GM12878 (cell line): ENCODE data around the gene HADHA. TPM values are rescaled to one million over a fixed set of nuclear protein-coding genes. Genes with fewer than 3 reads are reported as not detected.

Experiments used
- BMI1 ChIP-seq: fragments of 450-650 bp; IDR thresholded peaks from 2 replicates; pipeline ENCODE4 v1.6.1; 2016; ENCODE audit warnings: mild to moderate bottlenecking, moderate library complexity, borderline replicate concordance
- CEBPZ ChIP-seq: fragments of 150-350 bp; IDR thresholded peaks from 2 replicates; pipeline ENCODE4 v1.6.1; 2016; ENCODE audit warnings: low read depth, low read length
- CREB1 ChIP-seq: IDR thresholded peaks from 2 replicates; pipeline ENCODE4 v1.6.1; 2012; ENCODE audit warnings: low read depth, mild to moderate bottlenecking, inconsistent platforms
- CREM ChIP-seq: IDR thresholded peaks from 2 replicates; pipeline ENCODE4 v1.6.1; 2014; ENCODE audit warnings: antibody characterized with exemption, low read depth
- MEF2A ChIP-seq: IDR thresholded peaks from 2 replicates; pipeline ENCODE4 v1.6.1; 2011; ENCODE audit warnings: low read depth, mild to moderate bottlenecking, low read length, moderate library complexity; ENCODE audit not compliant: insufficient read depth
- NBN ChIP-seq: fragments of 450-650 bp; IDR thresholded peaks from 2 replicates; pipeline ENCODE4 v1.6.1; 2016
- RB1 ChIP-seq: fragments of 450-650 bp; formaldehyde crosslinking; IDR thresholded peaks from 2 replicates; pipeline ENCODE4 v1.6.1; 2017; ENCODE audit warnings: mild to moderate bottlenecking, borderline replicate concordance
- TCF7 ChIP-seq: IDR thresholded peaks from 2 replicates; pipeline ENCODE4 v1.6.1; 2014; ENCODE audit warnings: antibody characterized with exemption, borderline replicate concordance
- WRNIP1 ChIP-seq: IDR thresholded peaks from 2 replicates; pipeline ENCODE4 v1.6.1; 2011; ENCODE audit warnings: low read depth, low read length, improper control_type of control experiment, borderline replicate concordance
- ZBTB11 ChIP-seq: fragments of 450-650 bp; formaldehyde crosslinking; IDR thresholded peaks from 2 replicates; pipeline ENCODE4 v1.5.0; 2022; ENCODE audit warnings: mild to moderate bottlenecking, missing genetic modification characterization
- ZNF217 ChIP-seq: fragments of 450-650 bp; IDR thresholded peaks from 2 replicates; pipeline ENCODE4 v1.6.1; 2017; ENCODE audit warnings: antibody characterized with exemption, mild to moderate bottlenecking
- polyA plus RNA-seq, 11 experiments: library from polyadenylated mRNA; depleted of rRNA in 4 of 11; unstranded in 6 of 11; stranded (reverse) in 5 of 11; fragments of >200 nt; fragmentation: Nextera tagmentation in 4 of 11; fragmentation: Illumina TruSeq in 1 of 11; extraction: Ambion mirVana in 4 of 11; extraction: Trizol in 1 of 11; gene quantifications; 1 replicate in 1 of 11; 2 replicates in 10 of 11; pipeline versions ENCODE4 v1.2.1 to v1.2.3, GENCODE V29; 2011 to 2016; ENCODE audit warnings: inconsistent platforms in 2 of 11, missing spikeins in 2 of 11, low read depth in 1 of 11
- total RNA-seq, 4 experiments: library from RNA; depleted of rRNA in 3 of 4; stranded (reverse); fragments of >200 nt in 3 of 4; fragmentation: Illumina TruSeq in 1 of 4; extraction: Trizol in 1 of 4; gene quantifications; 2 replicates each; pipeline versions ENCODE4 v1.2.1 to v1.2.3, GENCODE V29; 2013 to 2021
- TF ChIP-seq, protein P1 (sequence below): fragments of 450-650 bp; IDR thresholded peaks from 2 replicates; pipeline ENCODE4 v1.6.1; 2018; ENCODE audit warnings: mild to moderate bottlenecking, low read depth, moderate library complexity; ENCODE audit not compliant: partially characterized antibody
- TF ChIP-seq, protein P2 (sequence below): IDR thresholded peaks from 2 replicates; pipeline ENCODE4 v1.6.1; 2012; ENCODE audit warnings: low read length, inconsistent platforms

The HADHA gene
- total and polyA plus RNA-seq, 10 of the 15 experiments (the other 5 are each of a cell fraction or from before 2014, with no cell fraction given) = 109 to 207 (median 165) TPM

GRCh38 chr2:26184555-26185303, 59.7 kb downstream of the HADHA start (continued):
- TF ChIP-seq ZBTB11 (CRISPR knock-in tag) (no peak), RB1 (no peak), MEF2A (no peak), ZNF217 (no peak), CREM (no peak), TCF7 (no peak), BMI1 (no peak), WRNIP1 (no peak), CREB1 (no peak), NBN (no peak), CEBPZ (no peak)
- TF ChIP-seq, protein P1, sequence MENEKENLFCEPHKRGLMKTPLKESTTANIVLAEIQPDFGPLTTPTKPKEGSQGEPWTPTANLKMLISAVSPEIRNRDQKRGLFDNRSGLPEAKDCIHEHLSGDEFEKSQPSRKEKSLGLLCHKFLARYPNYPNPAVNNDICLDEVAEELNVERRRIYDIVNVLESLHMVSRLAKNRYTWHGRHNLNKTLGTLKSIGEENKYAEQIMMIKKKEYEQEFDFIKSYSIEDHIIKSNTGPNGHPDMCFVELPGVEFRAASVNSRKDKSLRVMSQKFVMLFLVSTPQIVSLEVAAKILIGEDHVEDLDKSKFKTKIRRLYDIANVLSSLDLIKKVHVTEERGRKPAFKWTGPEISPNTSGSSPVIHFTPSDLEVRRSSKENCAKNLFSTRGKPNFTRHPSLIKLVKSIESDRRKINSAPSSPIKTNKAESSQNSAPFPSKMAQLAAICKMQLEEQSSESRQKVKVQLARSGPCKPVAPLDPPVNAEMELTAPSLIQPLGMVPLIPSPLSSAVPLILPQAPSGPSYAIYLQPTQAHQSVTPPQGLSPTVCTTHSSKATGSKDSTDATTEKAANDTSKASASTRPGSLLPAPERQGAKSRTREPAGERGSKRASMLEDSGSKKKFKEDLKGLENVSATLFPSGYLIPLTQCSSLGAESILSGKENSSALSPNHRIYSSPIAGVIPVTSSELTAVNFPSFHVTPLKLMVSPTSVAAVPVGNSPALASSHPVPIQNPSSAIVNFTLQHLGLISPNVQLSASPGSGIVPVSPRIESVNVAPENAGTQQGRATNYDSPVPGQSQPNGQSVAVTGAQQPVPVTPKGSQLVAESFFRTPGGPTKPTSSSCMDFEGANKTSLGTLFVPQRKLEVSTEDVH = no peak
- TF ChIP-seq, protein P2, sequence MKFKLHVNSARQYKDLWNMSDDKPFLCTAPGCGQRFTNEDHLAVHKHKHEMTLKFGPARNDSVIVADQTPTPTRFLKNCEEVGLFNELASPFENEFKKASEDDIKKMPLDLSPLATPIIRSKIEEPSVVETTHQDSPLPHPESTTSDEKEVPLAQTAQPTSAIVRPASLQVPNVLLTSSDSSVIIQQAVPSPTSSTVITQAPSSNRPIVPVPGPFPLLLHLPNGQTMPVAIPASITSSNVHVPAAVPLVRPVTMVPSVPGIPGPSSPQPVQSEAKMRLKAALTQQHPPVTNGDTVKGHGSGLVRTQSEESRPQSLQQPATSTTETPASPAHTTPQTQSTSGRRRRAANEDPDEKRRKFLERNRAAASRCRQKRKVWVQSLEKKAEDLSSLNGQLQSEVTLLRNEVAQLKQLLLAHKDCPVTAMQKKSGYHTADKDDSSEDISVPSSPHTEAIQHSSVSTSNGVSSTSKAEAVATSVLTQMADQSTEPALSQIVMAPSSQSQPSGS = no peak
